HS-27A (cell line): ENCODE data around the gene EXOC6.

Experiments used
- DNase-seq: peaks from one replicate; pipeline ENCODE4 v3.0.0-alpha.2; 2012; ENCODE audit warnings: low read depth, missing footprints

The EXOC6 gene

GRCh38 chr10:92834331-92834730, 14.0 kb upstream of the EXOC6 start:
- DNase-seq, result no peak

GRCh38 chr10:92834986-92835385, 13.3 kb upstream of the EXOC6 start:
- no peak for DNase-seq

- no peak for DNase-seq
Measured at GRCh38 chr10:92837456-92837855, 10.9 kb upstream of the EXOC6 start.

GRCh38 chr10:92839191-92840085, 8.9 kb upstream of the EXOC6 start:
- no peak for DNase-seq

GRCh38 chr10:92844746-92845145, 3.6 kb upstream of the EXOC6 start:
- DNase-seq, result no peak

- DNase-seq, result no peak
Measured at GRCh38 chr10:92845921-92846320, 2.4 kb upstream of the EXOC6 start.

- DNase-seq, result no peak
Measured at GRCh38 chr10:92846344-92846743, 2.0 kb upstream of the EXOC6 start.

- no peak for DNase-seq
Measured at GRCh38 chr10:92846854-92847201, 1.5 kb upstream of the EXOC6 start.

GRCh38 chr10:92847202-92847864, 987 bp upstream of the EXOC6 start:
- no peak for DNase-seq

- DNase-seq, result no peak
Measured at GRCh38 chr10:92848037-92848440, 281 bp upstream of the EXOC6 start.

- DNase-seq, result no peak
Measured at GRCh38 chr10:92849234-92849525, 860 bp downstream of the EXOC6 start.

GRCh38 chr10:92849576-92850090, 1.3 kb downstream of the EXOC6 start:
- DNase-seq, result no peak

- DNase-seq, result no peak
Measured at GRCh38 chr10:92850185-92850584, 1.9 kb downstream of the EXOC6 start.

GRCh38 chr10:92851003-92851402, 2.7 kb downstream of the EXOC6 start:
- DNase-seq, result no peak

GRCh38 chr10:92855560-92855959, 7.2 kb downstream of the EXOC6 start:
- DNase-seq, result no peak

- DNase-seq, result no peak
Measured at GRCh38 chr10:92857904-92858514, 9.7 kb downstream of the EXOC6 start.

- no peak for DNase-seq
Measured at GRCh38 chr10:92867235-92867634, 18.9 kb downstream of the EXOC6 start.

GRCh38 chr10:92868036-92868435, 19.7 kb downstream of the EXOC6 start:
- no peak for DNase-seq

- DNase-seq, result no peak
Measured at GRCh38 chr10:92868557-92868956, 20.2 kb downstream of the EXOC6 start.

GRCh38 chr10:92873029-92873428, 24.7 kb downstream of the EXOC6 start:
- no peak for DNase-seq

- DNase-seq, result no peak
Measured at GRCh38 chr10:92876509-92877036, 28.3 kb downstream of the EXOC6 start.

- no peak for DNase-seq
Measured at GRCh38 chr10:92880233-92880861, 32.0 kb downstream of the EXOC6 start.
